Measurements from ENCODE around the gene CFAP46.
"Not testable (repeated sequence)": the region's sequence is repeated elsewhere in the genome, so short reads cannot be mapped to it uniquely, and the experiment has no call there.

Gene CFAP46

GRCh38 chr10:132803416-132804210 is 138.8 kb downstream of the CFAP46 start:
- no peak for FAIRE-seq

GRCh38 chr10:132802694-132803320 is 139.6 kb downstream of the CFAP46 start:
- DNase-seq (ENCODE audit: extremely low spot score, insufficient read length, low read depth) (no peak), FAIRE-seq (no peak)

More at GRCh38 chr10:132803416-132804210, 138.8 kb downstream of the CFAP46 start:
- DNase-seq (ENCODE audit: extremely low spot score, insufficient read length, low read depth): no peak

- FAIRE-seq (no peak), DNase-seq (ENCODE audit: extremely low spot score, insufficient read length, low read depth) (no peak)
Measured at GRCh38 chr10:132802048-132802447, 140.3 kb downstream of the CFAP46 start.

- DNase-seq (ENCODE audit: extremely low spot score, insufficient read length, low read depth) (no peak), FAIRE-seq (no peak)
Measured at GRCh38 chr10:132799865-132800264, 142.5 kb downstream of the CFAP46 start.

- FAIRE-seq: no peak
- no peak for DNase-seq (ENCODE audit: extremely low spot score, insufficient read length, low read depth)
Measured at GRCh38 chr10:132798876-132799275, 143.5 kb downstream of the CFAP46 start.

- DNase-seq (ENCODE audit: extremely low spot score, insufficient read length, low read depth): no peak
- no peak for FAIRE-seq
Measured at GRCh38 chr10:132798403-132798802, 144.0 kb downstream of the CFAP46 start.

- not testable (repeated sequence) for FAIRE-seq; DNase-seq (ENCODE audit: extremely low spot score, insufficient read length, low read depth)
Measured at GRCh38 chr10:132797986-132798385, 144.4 kb downstream of the CFAP46 start.

- no peak for FAIRE-seq
- DNase-seq (ENCODE audit: extremely low spot score, insufficient read length, low read depth): no peak
Measured at GRCh38 chr10:132796846-132797245, 145.5 kb downstream of the CFAP46 start.

- no peak for FAIRE-seq
- DNase-seq (ENCODE audit: extremely low spot score, insufficient read length, low read depth): no peak
Measured at GRCh38 chr10:132793871-132794849, 148.2 kb downstream of the CFAP46 start.

- FAIRE-seq: no peak
Measured at GRCh38 chr10:132793213-132793612, 149.2 kb downstream of the CFAP46 start.

GRCh38 chr10:132792796-132793195 is 149.6 kb downstream of the CFAP46 start:
- DNase-seq (ENCODE audit: extremely low spot score, insufficient read length, low read depth) (no peak), FAIRE-seq (no peak)

More at GRCh38 chr10:132793213-132793612, 149.2 kb downstream of the CFAP46 start:
- DNase-seq (ENCODE audit: extremely low spot score, insufficient read length, low read depth): no peak

GRCh38 chr10:132792099-132792498 is 150.3 kb downstream of the CFAP46 start:
- FAIRE-seq; DNase-seq (ENCODE audit: extremely low spot score, insufficient read length, low read depth): not testable (repeated sequence)

GRCh38 chr10:132790934-132791829 is 151.2 kb downstream of the CFAP46 start:
- DNase-seq (ENCODE audit: extremely low spot score, insufficient read length, low read depth): no peak
- no peak for FAIRE-seq

GRCh38 chr10:132790470-132790869 is 151.9 kb downstream of the CFAP46 start:
- FAIRE-seq (no peak), DNase-seq (ENCODE audit: extremely low spot score, insufficient read length, low read depth) (no peak)

- FAIRE-seq (no peak), DNase-seq (ENCODE audit: extremely low spot score, insufficient read length, low read depth) (no peak)
Measured at GRCh38 chr10:132789659-132790148, 152.7 kb downstream of the CFAP46 start.

- FAIRE-seq: no peak
- DNase-seq (ENCODE audit: extremely low spot score, insufficient read length, low read depth): no peak
Measured at GRCh38 chr10:132788831-132789219, 153.5 kb downstream of the CFAP46 start.

GRCh38 chr10:132788180-132788830 is 154.1 kb downstream of the CFAP46 start:
- DNase-seq (ENCODE audit: extremely low spot score, insufficient read length, low read depth): no peak
- no peak for FAIRE-seq

- FAIRE-seq (no peak), DNase-seq (ENCODE audit: extremely low spot score, insufficient read length, low read depth) (no peak)
Measured at GRCh38 chr10:132787495-132788179, 154.7 kb downstream of the CFAP46 start.

Data from GM18507 (cell line).